HG03432 (cell line): ENCODE measurements around the gene WWOX.

ENCODE experiments used
- ATAC-seq: cut with Tn5 transposase; IDR thresholded peaks from one replicate; pipeline ENCODE4 v1.9.1; 2021; ENCODE audit warnings: mild to moderate bottlenecking, moderate library complexity; ENCODE audit not compliant: unreplicated experiment

WWOX gene

DNA sequence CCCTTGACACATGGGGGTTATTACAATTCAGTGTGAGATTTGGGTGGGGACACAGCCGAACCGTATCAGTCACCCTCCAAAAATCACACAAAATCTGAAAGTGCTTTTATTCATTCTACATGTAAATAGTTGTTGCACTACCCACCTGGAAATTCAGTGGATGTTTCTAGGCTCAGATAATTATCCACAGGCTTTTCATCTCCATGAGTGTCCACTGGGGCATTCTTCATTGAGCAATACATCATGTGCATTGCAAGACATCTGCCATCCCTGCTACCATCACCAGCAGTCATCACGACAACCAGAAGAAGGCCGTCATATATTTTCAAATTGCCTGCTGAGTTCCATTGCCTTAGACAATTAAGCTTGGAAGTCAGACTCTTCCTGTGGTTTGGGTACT, 330.8 kb downstream of the WWOX start:
- ATAC-seq, result no peak

DNA sequence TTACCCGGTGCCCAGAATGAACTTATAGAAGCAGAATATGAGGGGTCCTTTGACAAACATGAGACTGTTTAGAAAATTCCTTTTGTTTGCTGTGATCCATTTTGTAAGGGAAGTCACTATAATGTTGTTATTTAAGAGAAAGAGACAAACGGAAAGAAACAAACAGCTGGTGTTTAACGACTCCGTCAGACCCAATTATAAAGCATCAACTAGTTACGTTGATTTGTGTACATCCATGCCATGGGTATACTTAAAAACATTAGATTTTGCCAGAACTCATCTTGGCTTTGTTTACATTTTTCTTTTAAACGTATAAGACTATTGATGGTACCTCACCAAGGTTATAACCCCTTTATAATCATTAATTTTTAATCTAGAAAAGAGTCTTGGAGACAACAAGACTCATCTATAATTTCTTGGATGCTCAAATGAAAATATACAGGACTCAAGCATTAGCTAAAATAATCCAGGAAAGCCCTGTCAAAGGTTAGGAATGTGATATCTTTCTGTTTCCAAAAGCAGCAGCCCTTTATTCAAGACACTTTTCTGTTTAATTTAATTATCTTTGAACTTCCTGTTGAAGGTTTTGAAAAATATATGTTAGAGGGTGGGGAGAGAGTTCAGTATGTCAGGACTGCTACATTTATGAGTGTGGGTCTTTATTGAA, 331.7 kb downstream of the WWOX start:
- no peak for ATAC-seq

DNA sequence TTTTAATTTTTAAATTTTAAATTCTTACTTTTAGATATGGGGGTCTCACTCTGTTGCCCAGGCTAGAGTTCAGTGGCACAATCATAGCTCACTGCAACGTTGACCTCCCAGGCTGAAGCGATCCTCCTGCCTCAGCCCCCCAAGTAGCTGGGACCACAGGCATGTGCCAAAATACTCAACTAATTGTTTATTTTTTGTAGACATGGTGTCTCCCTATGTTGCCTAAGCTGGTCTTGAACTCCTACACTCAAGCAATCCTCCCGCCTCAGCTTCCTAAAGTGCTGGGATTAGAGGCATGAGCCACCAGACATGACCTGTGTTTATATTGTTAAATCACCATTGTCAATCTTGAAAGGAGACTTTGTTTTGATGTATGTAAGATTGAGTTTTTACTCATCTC, 332.2 kb downstream of the WWOX start:
- no peak for ATAC-seq

DNA sequence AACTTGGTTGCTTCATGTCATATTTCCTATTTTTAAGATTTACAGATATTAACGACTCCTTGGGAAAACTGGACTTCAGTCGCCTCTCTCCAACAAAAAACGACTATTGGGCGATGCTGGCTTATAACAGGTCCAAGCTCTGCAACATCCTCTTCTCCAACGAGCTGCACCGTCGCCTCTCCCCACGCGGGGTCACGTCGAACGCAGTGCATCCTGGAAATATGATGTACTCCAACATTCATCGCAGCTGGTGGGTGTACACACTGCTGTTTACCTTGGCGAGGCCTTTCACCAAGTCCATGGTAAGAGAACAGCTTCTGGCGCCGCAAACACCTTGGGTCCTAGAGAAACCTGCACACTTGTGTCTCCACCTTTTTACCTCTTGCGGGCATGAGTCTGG, 333.0 kb downstream of the WWOX start:
- no peak for ATAC-seq

DNA sequence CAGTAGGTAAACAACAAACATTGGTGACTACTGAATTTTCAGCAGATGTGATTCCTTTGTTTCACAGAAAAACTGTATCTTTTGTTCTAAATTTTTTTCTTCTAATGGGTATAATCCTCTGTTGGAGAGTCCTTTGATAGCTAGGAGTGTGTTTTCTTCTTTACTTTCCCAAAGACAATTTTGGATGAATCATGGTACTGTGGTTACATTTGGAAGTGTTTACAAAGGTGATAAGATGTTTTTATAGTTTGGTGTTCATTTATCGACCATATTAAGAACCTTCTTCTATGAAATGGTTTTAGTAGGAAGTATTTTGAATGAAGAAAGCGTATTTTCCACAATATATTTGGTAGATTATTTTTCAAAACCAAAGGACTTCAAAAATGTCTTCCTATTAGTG, 333.7 kb downstream of the WWOX start:
- no peak for ATAC-seq

DNA sequence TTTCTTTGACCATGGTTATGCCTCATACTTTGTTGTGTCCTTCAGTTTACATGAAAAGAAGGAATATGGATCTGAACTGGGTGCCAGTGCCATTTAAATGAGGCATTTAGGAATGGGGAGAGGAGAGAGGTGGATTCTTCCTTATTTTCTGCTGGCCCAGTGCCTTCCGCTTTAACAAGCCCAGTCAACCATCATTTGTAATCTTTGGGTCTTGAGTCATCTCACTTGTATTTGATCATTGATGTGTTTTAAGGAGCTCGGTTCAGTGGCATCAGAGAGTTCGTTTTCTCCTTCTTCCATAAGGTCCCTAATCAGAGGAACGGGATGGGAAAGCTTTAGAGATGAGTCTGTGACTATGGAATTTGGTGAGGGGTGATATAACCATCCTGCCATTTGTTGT, 334.9 kb downstream of the WWOX start:
- no peak for ATAC-seq

DNA sequence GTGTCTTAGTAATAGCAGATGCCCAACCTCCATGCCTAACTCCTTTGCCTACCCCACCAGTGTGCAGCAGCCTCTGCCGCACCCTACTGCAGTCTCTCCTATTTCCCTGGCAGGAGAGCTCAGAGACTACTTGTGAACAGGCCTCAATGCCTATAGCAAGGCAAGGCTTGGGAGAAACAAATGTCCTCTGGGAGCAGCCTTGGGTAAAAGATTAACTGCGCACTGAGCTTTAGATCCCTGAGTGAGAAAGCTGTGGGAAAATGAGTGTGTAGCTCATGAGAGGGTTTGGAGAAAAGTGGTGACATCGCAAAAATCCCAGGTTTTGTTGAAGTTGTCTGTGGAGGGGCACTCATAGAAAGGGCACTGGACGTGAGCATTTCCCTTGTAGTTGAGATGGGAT, 335.8 kb downstream of the WWOX start:
- ATAC-seq, result no peak

DNA sequence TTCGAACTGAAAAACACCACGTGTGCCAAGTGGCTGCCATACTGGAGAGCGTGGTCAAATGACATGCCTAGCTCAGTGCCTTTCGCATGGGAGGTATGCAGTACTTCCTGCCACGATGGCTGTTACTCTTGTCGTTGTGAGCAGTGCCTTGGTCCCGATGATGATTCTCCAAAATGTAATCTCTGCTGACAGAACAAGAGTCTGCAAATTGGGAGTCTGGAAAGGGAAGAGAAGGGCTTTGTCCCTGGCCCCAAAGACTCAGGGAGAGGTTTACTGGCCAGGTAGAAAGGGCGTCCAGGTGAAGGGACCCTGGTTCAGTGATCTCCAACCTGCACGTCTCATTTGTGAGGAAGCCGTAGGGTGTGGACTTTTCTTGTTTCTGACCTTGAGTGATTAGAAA, 336.6 kb downstream of the WWOX start:
- ATAC-seq, result no peak

DNA sequence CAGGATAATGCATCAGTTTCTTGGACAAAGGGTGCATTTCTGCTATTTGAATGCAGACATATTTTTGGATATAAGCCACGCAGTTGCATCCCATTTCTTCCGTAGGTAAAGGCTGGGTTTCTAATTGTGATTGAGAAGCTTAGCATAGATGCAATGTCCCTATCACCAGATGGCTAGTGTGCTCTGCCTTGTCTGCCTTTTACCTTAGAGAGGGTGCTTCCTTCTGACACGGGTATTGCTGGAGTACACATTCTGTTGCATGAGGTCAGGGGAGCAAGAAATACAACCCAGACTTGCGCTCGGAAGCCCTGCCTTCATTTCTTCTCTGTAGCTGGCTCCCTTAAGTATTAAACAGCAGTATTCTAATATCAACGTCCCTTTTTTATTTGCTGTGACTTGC, 337.4 kb downstream of the WWOX start:
- no peak for ATAC-seq

DNA sequence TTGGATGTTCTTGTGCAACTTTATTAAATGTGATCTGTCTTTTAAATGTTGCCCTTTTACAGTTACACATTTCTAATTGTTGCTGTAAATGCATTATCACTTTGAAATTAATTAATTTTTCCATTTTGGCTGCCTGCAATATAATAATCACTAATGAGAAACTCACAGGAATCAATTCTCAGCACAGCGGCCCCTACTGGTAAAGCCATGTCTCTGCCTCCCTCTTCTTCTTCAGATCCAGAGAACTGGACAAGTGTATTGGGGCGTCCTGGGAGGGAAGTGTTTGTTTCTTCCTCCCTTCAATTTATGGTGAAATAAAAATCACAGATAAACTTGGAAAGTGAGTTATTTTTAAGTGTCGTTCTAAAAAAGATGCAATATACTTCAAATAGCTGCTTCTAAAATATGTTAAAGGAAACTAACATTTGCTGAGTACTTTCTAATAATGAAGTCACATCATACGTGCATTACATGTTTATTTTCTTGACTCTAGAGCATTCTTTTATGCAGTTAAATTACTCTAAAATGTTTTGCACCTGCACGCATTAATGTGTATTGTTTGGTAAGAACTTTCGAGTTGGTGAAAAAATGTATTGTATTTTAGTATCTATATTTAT, 338.0 kb downstream of the WWOX start:
- ATAC-seq, result peak; percentile 61

DNA sequence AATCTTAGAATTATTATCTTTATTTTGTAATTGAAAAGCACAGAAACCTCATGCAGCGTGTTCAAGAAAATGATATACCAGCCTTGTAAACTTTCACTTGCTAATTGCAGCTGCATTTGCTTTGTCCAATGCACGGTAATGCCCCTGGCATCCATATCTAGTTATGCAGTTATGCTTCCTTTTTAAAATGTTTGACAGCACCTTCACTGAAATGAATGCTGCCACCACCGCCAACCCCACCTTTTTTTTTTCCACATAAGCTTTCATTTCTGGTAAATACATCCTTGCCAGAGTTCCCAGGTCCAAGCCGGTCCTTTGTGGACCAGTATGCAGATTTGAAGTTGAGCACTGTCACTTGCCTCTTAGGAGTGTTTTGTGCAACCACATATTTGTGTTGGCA, 338.8 kb downstream of the WWOX start:
- ATAC-seq, result no peak

DNA sequence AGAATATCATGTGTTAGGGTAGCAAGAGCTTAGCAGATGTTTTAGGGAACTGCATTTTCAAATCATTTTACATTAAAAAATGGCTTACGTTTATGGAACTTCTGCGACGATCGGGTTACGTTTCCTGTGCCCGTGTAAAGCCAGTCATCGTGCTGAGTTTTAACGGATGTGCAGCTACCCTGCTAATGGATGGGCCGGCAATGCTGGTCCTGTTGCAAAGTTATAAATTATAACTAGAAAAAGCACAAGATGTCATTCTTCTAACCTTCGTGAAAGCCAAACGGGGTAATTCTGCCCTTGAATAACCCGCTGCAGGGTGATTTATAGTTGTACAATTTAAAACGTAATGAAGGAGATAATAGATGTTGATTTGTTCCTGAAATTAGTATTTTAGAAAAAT, 339.2 kb downstream of the WWOX start:
- no peak for ATAC-seq

DNA sequence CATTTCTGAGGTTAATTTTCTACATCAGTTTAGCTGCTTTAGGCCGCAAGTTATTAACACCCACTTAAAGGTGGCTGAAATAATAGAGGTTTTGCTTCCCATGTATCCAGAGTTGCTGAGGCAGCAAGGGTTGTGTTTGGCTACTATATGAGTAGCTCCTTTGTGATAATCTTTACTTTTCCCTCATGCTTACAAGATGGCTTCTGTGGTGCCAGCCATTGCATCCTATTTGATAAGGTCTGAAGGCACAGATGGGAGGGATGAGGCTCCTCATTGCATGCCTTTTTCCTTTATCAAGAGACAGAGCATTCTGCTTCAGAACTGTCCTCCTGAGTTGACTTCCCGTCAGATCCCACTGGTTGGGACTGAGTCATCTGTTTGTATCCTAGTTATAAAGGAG, 340.2 kb downstream of the WWOX start:
- no peak for ATAC-seq

DNA sequence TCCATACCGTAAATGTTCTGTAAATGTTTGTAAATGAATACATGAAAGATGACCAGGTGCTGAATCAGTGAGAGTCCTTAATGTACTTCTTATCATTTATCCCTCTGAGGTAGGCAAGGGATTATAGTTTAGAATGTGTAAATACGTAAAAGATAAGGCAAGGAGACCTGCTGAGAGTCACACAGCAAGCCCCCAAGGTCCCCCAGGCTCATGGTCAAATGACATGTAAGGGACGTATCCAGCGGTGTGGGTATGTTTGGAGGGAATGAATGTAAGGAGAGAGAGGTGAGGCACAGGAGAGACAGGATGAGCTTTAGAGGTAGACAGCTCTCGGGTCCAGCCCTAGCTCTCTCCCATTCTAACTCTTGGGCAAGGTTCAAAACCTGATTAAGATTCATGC, 341.8 kb downstream of the WWOX start:
- ATAC-seq, result no peak

DNA sequence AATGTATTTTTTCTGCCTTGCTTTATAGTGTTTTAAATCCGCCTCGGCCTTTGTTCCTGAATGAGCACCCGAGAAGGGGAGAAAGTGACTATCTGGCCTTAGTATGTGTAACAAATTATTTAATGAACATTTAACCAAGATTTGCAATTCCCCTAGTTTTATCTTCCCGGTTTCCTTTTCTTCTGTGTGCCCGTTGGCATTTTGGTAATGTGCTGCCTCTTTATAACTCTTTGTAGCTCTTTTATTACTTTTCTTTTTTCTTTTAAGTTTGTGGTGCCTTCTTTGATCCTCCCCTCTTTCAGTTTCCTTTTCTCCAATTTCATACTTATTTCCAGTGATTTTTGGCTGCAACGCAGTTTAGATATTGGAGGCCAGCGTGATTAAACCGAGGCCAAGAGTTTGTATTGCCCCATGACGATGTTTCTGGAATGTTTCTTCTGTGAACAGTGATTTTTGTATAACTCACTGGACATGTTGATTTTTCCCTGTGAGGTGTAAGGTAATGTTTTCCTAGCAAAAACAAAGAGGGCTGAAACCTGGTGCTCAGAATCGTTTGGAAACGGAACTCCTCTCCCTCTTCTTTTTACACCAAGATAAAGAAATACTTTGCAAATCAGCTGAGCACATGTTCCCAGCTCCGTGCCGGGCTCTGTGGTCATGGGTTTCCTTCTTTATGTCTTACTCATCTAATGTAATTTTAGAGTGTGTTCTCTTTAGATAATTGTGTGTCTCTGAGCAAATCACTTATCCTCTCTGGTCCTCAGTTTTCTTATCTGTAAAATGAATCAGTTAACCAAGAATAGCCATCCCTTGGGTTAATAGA, 344.3 kb downstream of the WWOX start:
- no peak for ATAC-seq

DNA sequence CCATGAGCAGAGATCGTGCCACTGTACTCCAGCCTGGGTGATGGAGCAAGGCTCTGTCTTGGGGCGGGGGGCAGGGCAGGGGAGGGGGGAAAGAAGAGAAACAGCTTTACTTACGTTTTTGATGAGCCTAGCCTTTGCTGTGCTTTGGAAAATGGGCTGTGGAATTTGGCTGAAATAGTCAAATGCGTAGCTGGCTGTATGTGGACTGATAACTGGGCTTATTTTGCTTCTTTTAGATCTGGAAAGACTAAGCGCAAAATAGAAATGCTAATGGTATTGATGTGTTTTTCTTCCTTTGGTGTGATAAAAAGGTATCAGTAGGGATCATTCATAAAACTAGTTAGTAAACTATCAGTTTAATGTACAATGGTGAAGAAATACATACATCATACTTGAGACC, 346.4 kb downstream of the WWOX start:
- no peak for ATAC-seq

DNA sequence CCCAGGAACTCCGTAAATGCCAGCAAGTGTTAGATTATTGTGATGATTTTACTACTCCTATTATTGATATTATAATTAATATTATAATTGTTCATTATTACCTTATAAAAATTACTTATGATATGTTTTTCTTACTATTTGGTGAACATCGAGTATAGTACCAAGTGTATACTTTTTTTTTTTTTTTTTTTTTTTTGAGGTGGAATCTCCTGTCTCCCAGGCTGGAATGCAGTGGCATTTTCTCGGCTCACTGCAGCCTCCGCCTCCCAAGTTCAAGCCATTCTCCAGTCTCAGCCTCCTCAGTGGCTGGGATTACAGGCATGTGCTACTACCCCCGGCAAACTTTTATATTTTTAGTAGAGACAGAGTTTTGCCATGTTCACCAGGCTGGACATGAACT, 347.0 kb downstream of the WWOX start:
- ATAC-seq, result no peak

DNA sequence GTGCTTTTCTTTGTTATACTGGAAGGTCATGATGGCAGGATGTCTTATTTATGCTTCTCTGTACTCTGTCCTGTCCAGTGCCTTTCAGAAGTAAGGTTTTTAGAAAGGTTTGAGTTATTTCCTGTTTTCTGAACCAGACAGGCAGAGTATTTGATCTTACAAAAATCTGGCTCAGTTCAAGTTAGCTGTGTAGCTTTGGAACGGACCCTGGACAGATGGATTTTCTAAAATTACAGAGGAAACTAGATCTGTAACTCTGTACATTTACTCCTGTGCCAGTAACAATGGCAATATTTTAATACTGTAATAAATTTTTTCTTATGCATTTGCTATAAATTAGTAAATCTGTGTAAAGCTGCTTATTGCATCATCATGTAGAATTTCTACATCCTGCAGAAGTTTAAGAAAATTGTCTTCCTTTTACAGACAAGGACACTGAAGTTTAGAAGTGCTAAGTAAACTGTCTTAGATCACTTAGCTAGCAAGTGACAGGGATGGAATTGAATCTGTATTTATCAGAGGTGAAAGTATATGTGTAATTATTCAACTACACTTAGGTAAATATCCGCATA, 347.6 kb downstream of the WWOX start:
- ATAC-seq, result no peak

DNA sequence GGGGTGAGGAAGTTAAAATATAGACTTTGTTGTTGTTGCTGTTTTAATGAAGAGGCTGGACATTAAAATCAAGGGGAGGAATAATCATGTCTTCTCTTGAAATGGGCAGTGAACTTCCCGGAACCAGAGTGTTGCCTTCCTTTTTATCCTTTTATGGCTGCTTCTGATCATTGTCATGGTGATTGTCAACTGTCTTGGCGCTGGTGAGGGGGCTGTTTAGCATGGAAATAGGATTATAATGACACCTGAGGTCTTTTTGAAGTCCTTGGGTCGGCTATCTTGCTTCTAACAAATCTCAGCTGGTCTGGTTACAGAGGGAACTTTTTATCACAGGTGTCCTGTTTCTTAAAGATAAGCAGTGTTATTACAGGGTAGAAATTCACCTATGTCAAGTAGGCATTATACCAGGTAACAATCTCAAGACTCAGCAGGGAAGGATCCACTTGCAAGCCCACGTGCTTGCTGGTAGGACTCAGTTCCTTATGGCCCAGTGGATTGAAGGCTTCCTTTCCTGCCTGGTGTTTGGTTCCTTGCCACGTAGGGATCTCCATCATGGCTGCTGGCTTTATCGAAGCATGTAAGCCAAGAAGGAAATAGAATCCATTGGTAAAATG, 349.3 kb downstream of the WWOX start:
- ATAC-seq, result no peak

DNA sequence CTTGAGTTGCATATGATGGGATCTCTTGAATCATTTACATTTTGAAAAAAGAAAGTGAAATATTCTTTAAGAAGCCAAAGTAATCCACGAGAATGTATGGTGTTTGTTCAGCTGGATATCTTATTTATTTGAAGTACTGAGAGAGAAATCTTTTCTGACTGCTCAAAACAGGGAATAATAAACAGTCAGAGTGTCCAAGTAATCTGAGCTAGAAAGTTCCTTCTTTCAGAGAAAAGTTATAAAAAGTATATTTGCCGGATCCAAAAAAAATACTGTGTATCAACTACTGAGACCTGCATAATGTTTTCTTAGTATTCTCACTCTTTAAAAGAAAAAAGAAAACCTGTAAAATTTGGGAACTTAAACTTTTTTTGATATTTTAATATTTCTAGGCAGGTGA, 350.8 kb downstream of the WWOX start:
- no peak for ATAC-seq

DNA sequence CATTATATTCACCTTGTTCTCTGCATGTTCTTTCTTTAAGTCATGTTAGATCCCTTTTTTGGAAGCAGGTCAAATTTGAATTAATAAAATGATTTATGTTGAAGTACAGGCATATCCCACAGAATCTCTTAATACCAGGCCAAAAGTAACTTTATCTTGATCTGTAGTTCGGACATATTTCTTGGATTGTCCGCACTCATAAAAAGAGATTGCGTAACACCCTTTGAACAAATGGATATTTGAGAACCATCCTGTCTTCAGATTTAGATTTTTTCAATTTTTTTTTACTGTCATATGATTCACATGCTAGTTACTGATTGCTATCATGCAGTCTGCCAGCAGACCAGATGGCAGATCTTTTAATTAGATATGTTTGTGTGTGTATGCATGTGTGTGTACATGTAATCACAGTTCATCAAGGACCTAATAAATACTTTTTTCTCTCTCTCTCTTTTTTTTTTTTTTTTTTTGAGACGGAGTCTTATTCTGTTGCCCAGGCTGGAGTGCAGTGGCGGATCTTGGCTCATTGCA, 352.6 kb downstream of the WWOX start:
- ATAC-seq, result no peak
